HepG2 (cell line): Measurements from ENCODE around the gene RSRC2. TPM values are rescaled to one million over a fixed set of nuclear protein-coding genes. Genes with fewer than 3 reads are reported as not detected.

ENCODE experiments used
- ARID3A ChIP-seq: IDR thresholded peaks from 2 replicates; pipeline ENCODE4 v1.6.1; 2012; ENCODE audit warnings: low read depth, low read length, improper control_type of control experiment
- ESRRA ChIP-seq: sonication (generic); formaldehyde crosslinking; IDR thresholded peaks from 2 replicates; pipeline ENCODE4 v1.5.1; 2020; ENCODE audit warnings: mild to moderate bottlenecking, low read depth, missing genetic modification reagents
- HMGA1 ChIP-seq: sonication (generic); formaldehyde crosslinking; conservative IDR thresholded peaks from 2 replicates; pipeline ENCODE4 v1.4.0; 2020; ENCODE audit warnings: missing genetic modification reagents
- MTA1 ChIP-seq: sonication (generic); formaldehyde crosslinking; IDR thresholded peaks from 2 replicates; pipeline ENCODE4 v1.4.0; 2020; ENCODE audit warnings: missing genetic modification reagents, mild to moderate bottlenecking, borderline replicate concordance
- NCOA2 ChIP-seq: sonication (generic); formaldehyde crosslinking; IDR thresholded peaks from 2 replicates; pipeline ENCODE4 v1.8.0; 2022; ENCODE audit warnings: inconsistent platforms
- NFYC ChIP-seq: IDR thresholded peaks from 2 replicates; pipeline ENCODE4 v1.6.1; 2016; ENCODE audit warnings: missing genetic modification reagents, missing compliant biosample characterization
- NR0B2 ChIP-seq: sonication (generic); formaldehyde crosslinking; IDR thresholded peaks from 2 replicates; pipeline ENCODE4 v1.4.0; 2020; ENCODE audit warnings: mild to moderate bottlenecking, missing genetic modification reagents
- PAX8 ChIP-seq: sonication (generic); formaldehyde crosslinking; IDR thresholded peaks from 2 replicates; pipeline ENCODE4 v1.8.0; 2022; ENCODE audit warnings: mild to moderate bottlenecking, missing genetic modification reagents, borderline replicate concordance
- PITX1 ChIP-seq: sonication (generic); formaldehyde crosslinking; IDR thresholded peaks from 2 replicates; pipeline ENCODE4 v1.5.1; 2020; ENCODE audit warnings: mild to moderate bottlenecking, missing genetic modification reagents
- RXRA ChIP-seq: sonication (generic); formaldehyde crosslinking; IDR thresholded peaks from 2 replicates; pipeline ENCODE4 v1.5.1; 2020; ENCODE audit warnings: missing genetic modification reagents
- SETDB1 ChIP-seq: sonication (generic); formaldehyde crosslinking; IDR thresholded peaks from 2 replicates; pipeline ENCODE4 v1.5.1; 2020; ENCODE audit warnings: missing genetic modification reagents, mild to moderate bottlenecking, borderline replicate concordance
- SIX1 ChIP-seq: sonication (generic); formaldehyde crosslinking; IDR thresholded peaks from 2 replicates; pipeline ENCODE4 v1.4.0; 2020; ENCODE audit warnings: missing genetic modification reagents, borderline replicate concordance
- SMAD3 ChIP-seq: sonication (generic); formaldehyde crosslinking; IDR thresholded peaks from 2 replicates; pipeline ENCODE4 v1.4.0; 2020; ENCODE audit warnings: missing genetic modification reagents
- SSRP1 ChIP-seq: IDR thresholded peaks from 2 replicates; pipeline ENCODE4 v1.6.1; 2016; ENCODE audit warnings: control low read depth
- ZFP36L1 ChIP-seq: sonication (generic); formaldehyde crosslinking; IDR thresholded peaks from 2 replicates; pipeline ENCODE4 v1.8.0; 2022; ENCODE audit warnings: mild to moderate bottlenecking, missing genetic modification reagents, moderate library complexity
- ZFP62 ChIP-seq: sonication (generic); formaldehyde crosslinking; IDR thresholded peaks from 2 replicates; pipeline ENCODE4 v1.4.0; 2020; ENCODE audit warnings: missing genetic modification reagents
- ZNF274 ChIP-seq: sonication (generic); formaldehyde crosslinking; IDR thresholded peaks from 2 replicates; pipeline ENCODE4 v1.5.1; 2020; ENCODE audit warnings: mild to moderate bottlenecking, missing genetic modification reagents
- ZNF547 ChIP-seq: sonication (generic); formaldehyde crosslinking; IDR thresholded peaks from 2 replicates; pipeline ENCODE4 v1.5.1; 2020; ENCODE audit warnings: mild to moderate bottlenecking, missing genetic modification reagents
- ZNF589 ChIP-seq: sonication (generic); formaldehyde crosslinking; conservative IDR thresholded peaks from 2 replicates; pipeline ENCODE4 v1.8.0; 2022; ENCODE audit warnings: mild to moderate bottlenecking, moderate library complexity, missing genetic modification reagents
- ZNF737 ChIP-seq: sonication (generic); formaldehyde crosslinking; IDR thresholded peaks from 2 replicates; pipeline ENCODE4 v1.5.0; 2020; ENCODE audit warnings: missing genetic modification reagents, mild to moderate bottlenecking, borderline replicate concordance
- ZNF816 ChIP-seq: sonication (generic); formaldehyde crosslinking; IDR thresholded peaks from 2 replicates; pipeline ENCODE4 v1.8.0; 2022; ENCODE audit warnings: missing genetic modification reagents, mild to moderate bottlenecking, borderline replicate concordance
- polyA plus RNA-seq, 8 experiments: library from polyadenylated mRNA; depleted of rRNA in 3 of 8; stranded (reverse) in 7 of 8; unstranded in 1 of 8; fragments of >200 nt; fragmentation: Illumina TruSeq in 4 of 8; extraction: Trizol in 4 of 8; gene quantifications; 2 replicates each; pipeline versions ENCODE4 v1.2.1 to v1.2.3, GENCODE V29; 2011 to 2016; ENCODE audit warnings: low read depth in 4 of 8, missing spikeins in 1 of 8, mixed read lengths in 1 of 8; ENCODE audit not compliant: insufficient read depth in 1 of 8
- total RNA-seq, 5 experiments: library from RNA; depleted of rRNA; stranded (reverse); fragments of >200 nt; fragmentation: Illumina TruSeq; extraction: Trizol; gene quantifications; 2 replicates each; pipeline ENCODE4 v1.2.3, GENCODE V29; 2016; ENCODE audit warnings: low read depth in 1 of 5
- TF ChIP-seq, protein P1 (sequence below): sonication (generic); formaldehyde crosslinking; IDR thresholded peaks from 2 replicates; pipeline ENCODE4 v1.4.0; 2020; ENCODE audit warnings: mild to moderate bottlenecking, missing genetic modification reagents, borderline replicate concordance
- TF ChIP-seq, protein P2 (sequence below): sonication (generic); formaldehyde crosslinking; IDR thresholded peaks from 2 replicates; pipeline ENCODE4 v1.5.1; 2020; ENCODE audit warnings: missing genetic modification reagents, mild to moderate bottlenecking, borderline replicate concordance

Gene RSRC2
- total and polyA plus RNA-seq, 2 of the 13 experiments (the other 11 are each of a cell fraction or from before 2014, with no cell fraction given), result 31.4 to 77.8 TPM

GRCh38 chr12:122489038-122489437 lies 37.7 kb downstream of the RSRC2 start (continued):
- TF ChIP-seq, protein P1, sequence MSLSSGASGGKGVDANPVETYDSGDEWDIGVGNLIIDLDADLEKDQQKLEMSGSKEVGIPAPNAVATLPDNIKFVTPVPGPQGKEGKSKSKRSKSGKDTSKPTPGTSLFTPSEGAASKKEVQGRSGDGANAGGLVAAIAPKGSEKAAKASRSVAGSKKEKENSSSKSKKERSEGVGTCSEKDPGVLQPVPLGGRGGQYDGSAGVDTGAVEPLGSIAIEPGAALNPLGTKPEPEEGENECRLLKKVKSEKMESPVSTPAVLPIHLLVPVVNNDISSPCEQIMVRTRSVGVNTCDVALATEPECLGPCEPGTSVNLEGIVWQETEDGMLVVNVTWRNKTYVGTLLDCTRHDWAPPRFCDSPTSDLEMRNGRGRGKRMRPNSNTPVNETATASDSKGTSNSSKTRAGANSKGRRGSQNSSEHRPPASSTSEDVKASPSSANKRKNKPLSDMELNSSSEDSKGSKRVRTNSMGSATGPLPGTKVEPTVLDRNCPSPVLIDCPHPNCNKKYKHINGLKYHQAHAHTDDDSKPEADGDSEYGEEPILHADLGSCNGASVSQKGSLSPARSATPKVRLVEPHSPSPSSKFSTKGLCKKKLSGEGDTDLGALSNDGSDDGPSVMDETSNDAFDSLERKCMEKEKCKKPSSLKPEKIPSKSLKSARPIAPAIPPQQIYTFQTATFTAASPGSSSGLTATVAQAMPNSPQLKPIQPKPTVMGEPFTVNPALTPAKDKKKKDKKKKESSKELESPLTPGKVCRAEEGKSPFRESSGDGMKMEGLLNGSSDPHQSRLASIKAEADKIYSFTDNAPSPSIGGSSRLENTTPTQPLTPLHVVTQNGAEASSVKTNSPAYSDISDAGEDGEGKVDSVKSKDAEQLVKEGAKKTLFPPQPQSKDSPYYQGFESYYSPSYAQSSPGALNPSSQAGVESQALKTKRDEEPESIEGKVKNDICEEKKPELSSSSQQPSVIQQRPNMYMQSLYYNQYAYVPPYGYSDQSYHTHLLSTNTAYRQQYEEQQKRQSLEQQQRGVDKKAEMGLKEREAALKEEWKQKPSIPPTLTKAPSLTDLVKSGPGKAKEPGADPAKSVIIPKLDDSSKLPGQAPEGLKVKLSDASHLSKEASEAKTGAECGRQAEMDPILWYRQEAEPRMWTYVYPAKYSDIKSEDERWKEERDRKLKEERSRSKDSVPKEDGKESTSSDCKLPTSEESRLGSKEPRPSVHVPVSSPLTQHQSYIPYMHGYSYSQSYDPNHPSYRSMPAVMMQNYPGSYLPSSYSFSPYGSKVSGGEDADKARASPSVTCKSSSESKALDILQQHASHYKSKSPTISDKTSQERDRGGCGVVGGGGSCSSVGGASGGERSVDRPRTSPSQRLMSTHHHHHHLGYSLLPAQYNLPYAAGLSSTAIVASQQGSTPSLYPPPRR, result peak; percentile 82; the same call in 1 of the 2 replicates
- no peak for TF ChIP-seq RXRA (CRISPR knock-in tag)
- peak; percentile 87; the same call in 1 of the 2 replicates for TF ChIP-seq SIX1 (CRISPR knock-in tag)
- peak; percentile 93 for TF ChIP-seq NCOA2 (CRISPR knock-in tag)
- no peak for TF ChIP-seq ZNF737
- peak; percentile 44; the same call in 1 of the 2 replicates for TF ChIP-seq ESRRA (CRISPR knock-in tag)
- TF ChIP-seq NFYC (CRISPR knock-in tag), result peak; percentile 43
- TF ChIP-seq SETDB1 (CRISPR knock-in tag), result no peak
- TF ChIP-seq PITX1 (CRISPR knock-in tag), result no peak; the same call in 1 of the 2 replicates
- TF ChIP-seq ZFP36L1 (CRISPR knock-in tag), result peak; percentile 64; the same call in 1 of the 2 replicates
- no peak for TF ChIP-seq HMGA1 (CRISPR knock-in tag)
- no peak for TF ChIP-seq ZFP62 (CRISPR knock-in tag)
- no peak for TF ChIP-seq SSRP1
- TF ChIP-seq ZNF274 (CRISPR knock-in tag), result no peak
- peak; percentile 96 for TF ChIP-seq ARID3A
- no peak for TF ChIP-seq ZNF589 (CRISPR knock-in tag)
- TF ChIP-seq SMAD3 (CRISPR knock-in tag), result 0 out of 2 replicates have a peak, but pooled peaks have one; percentile 75
- TF ChIP-seq, protein P2, sequence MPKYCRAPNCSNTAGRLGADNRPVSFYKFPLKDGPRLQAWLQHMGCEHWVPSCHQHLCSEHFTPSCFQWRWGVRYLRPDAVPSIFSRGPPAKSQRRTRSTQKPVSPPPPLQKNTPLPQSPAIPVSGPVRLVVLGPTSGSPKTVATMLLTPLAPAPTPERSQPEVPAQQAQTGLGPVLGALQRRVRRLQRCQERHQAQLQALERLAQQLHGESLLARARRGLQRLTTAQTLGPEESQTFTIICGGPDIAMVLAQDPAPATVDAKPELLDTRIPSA, result no peak
- no peak for TF ChIP-seq PAX8
- peak; percentile 76; the same call in 1 of the 2 replicates for TF ChIP-seq ZNF816 (CRISPR knock-in tag)
- no peak for TF ChIP-seq NR0B2
- TF ChIP-seq ZNF547 (CRISPR knock-in tag), result no peak
- TF ChIP-seq MTA1 (CRISPR knock-in tag), result no peak; the same call in 1 of the 2 replicates
